A549 (cell line): Measurements from ENCODE around the gene STRN. TPM values are rescaled to one million over a fixed set of nuclear protein-coding genes. Genes with fewer than 3 reads are reported as not detected.

ENCODE experiments used
- ATAC-seq, 2 experiments: fragments of 200-7000 bp in 1 of 2; fragments of >200 bp in 1 of 2; cut with Nextera tagmentation in 1 of 2; cut with Tn5 transposase in 1 of 2; 3 replicates each; pipeline versions ENCODE4 v1.8.0 to v1.9.1; 2018 to 2020; ENCODE audit warnings: mild to moderate bottlenecking in 1 of 2, moderate library complexity in 1 of 2
- CTCF ChIA-PET: fragments of 300-600 bp; sonication (Branson Sonifier 250); formaldehyde crosslinking; extraction: SDS; loops from one replicate; lab custom pipeline; 2021; ENCODE audit warnings: antibody characterized with exemption, inconsistent platforms; lab: Yijun Ruan, JAX
- POLR2A ChIA-PET: fragments of 350-600 bp; formaldehyde crosslinking; extraction: SDS; loops from one replicate; lab custom pipeline; 2021; ENCODE audit warnings: antibody characterized with exemption, inconsistent platforms; lab: Yijun Ruan, JAX
- DNase-seq, 2 experiments: peaks; one replicate each; pipeline versions ENCODE4 v3.0.0 to v3.0.0-alpha.2; 2011 to 2016; ENCODE audit warnings: low read depth in 1 of 2, low spot score in 1 of 2
- FAIRE-seq: peaks from 2 replicates; lab custom pipeline; 2011; peaks lifted over from hg19 to GRCh38; lab: Jason Lieb, UNC
- H3K27ac ChIP-seq, 2 experiments: fragments of >200 bp; sonication (Bioruptor Twin); formaldehyde crosslinking; 3 replicates each; pipeline ENCODE4 v1.5.1; 2016 to 2017
- H3K4me1 ChIP-seq: fragments of >200 bp; sonication (Bioruptor Twin); formaldehyde crosslinking; 3 replicates; pipeline ENCODE4 v1.6.1; 2016
- H3K4me2 ChIP-seq: fragments of >200 bp; sonication (Bioruptor Twin); formaldehyde crosslinking; 3 replicates; pipeline ENCODE4 v1.6.1; 2016
- H3K4me3 ChIP-seq: fragments of >200 bp; sonication (Bioruptor Twin); formaldehyde crosslinking; 3 replicates; pipeline ENCODE4 v1.5.1; 2016
- H3K9me3 ChIP-seq: fragments of >200 bp; sonication (Bioruptor Twin); formaldehyde crosslinking; 3 replicates; pipeline ENCODE4 v1.6.1; 2016
- ATOH8 ChIP-seq: fragments of 250-450 bp; sonication (Bioruptor Pico); IDR thresholded peaks from 2 replicates; pipeline ENCODE4 v1.5.0; 2020; ENCODE audit warnings: low read depth, mild to moderate bottlenecking, moderate library complexity
- CBX8 ChIP-seq: fragments of 200-600 bp; sonication (generic); IDR thresholded peaks from 2 replicates; pipeline ENCODE4 v1.6.1; 2016
- CEBPB ChIP-seq, 2 experiments: fragments of >200 bp in 1 of 2; sonication (Bioruptor Twin) in 1 of 2; formaldehyde crosslinking in 1 of 2; IDR thresholded peaks; 2 replicates each; pipeline ENCODE4 v1.6.1; 2012 to 2016
- CHD2 ChIP-seq: fragments of 150-350 bp; IDR thresholded peaks from 2 replicates; pipeline ENCODE4 v1.6.1; 2014; ENCODE audit warnings: low read length; ENCODE audit not compliant: partially characterized antibody
- EHF ChIP-seq: fragments of 250-450 bp; sonication (Bioruptor Pico); IDR thresholded peaks from 2 replicates; pipeline ENCODE4 v1.5.0; 2020; ENCODE audit warnings: mild to moderate bottlenecking
- FOSL2 ChIP-seq, 2 experiments: fragments of 450-650 bp in 1 of 2; fragments of >200 bp in 1 of 2; sonication (Bioruptor Twin) in 1 of 2; formaldehyde crosslinking; IDR thresholded peaks; 2 replicates each; pipeline versions ENCODE4 v1.5.0 to v1.6.1; 2016 to 2020; ENCODE audit warnings: mild to moderate bottlenecking in 1 of 2, moderate library complexity in 1 of 2
- FOXS1 ChIP-seq: fragments of 250-450 bp; sonication (Bioruptor Pico); IDR thresholded peaks from 2 replicates; pipeline ENCODE4 v1.5.0; 2020; ENCODE audit warnings: mild to moderate bottlenecking, moderate library complexity
- GATA3 ChIP-seq: IDR thresholded peaks from 2 replicates; pipeline ENCODE4 v1.6.1; 2012; ENCODE audit warnings: borderline replicate concordance
- HES2 ChIP-seq: fragments of >200 bp; sonication (Bioruptor Twin); formaldehyde crosslinking; IDR thresholded peaks from 2 replicates; pipeline ENCODE4 v1.6.1; 2016
- HOXB5 ChIP-seq: fragments of 250-450 bp; sonication (Bioruptor Pico); IDR thresholded peaks from 2 replicates; pipeline ENCODE4 v1.5.0; 2020; ENCODE audit warnings: mild to moderate bottlenecking, moderate library complexity
- KDM5A ChIP-seq: fragments of 200-600 bp; sonication (generic); IDR thresholded peaks from 2 replicates; pipeline ENCODE4 v1.6.1; 2016; ENCODE audit warnings: antibody characterized with exemption, mild to moderate bottlenecking
- PBX3 ChIP-seq: IDR thresholded peaks from 2 replicates; pipeline ENCODE4 v1.6.1; 2012
- POLR2A ChIP-seq: IDR thresholded peaks from 2 replicates; pipeline ENCODE4 v1.6.1; 2012; ENCODE audit warnings: mild to moderate bottlenecking, low read length
- POLR2AphosphoS2 ChIP-seq: conservative IDR thresholded peaks from 2 replicates; pipeline ENCODE4 v1.6.1; 2012; ENCODE audit warnings: low read length, improper control_type of control experiment, inconsistent platforms
- RAD21 ChIP-seq, 2 experiments: fragments of >200 bp in 1 of 2; sonication (Bioruptor Twin) in 1 of 2; formaldehyde crosslinking in 1 of 2; IDR thresholded peaks in 1 of 2; conservative IDR thresholded peaks in 1 of 2; 2 replicates in 1 of 2; 3 replicates in 1 of 2; pipeline ENCODE4 v1.6.1; 2012 to 2018; ENCODE audit warnings: inconsistent platforms in 1 of 2
- SMC3 ChIP-seq: fragments of >200 bp; sonication (Bioruptor Twin); formaldehyde crosslinking; IDR thresholded peaks from 3 replicates; pipeline ENCODE4 v1.6.1; 2018; ENCODE audit warnings: inconsistent platforms
- SREBF2 ChIP-seq: fragments of 450-650 bp; IDR thresholded peaks from 2 replicates; pipeline ENCODE4 v1.6.1; 2014; ENCODE audit warnings: mild to moderate bottlenecking, moderate library complexity
- TP53 ChIP-seq: fragments of 250-450 bp; sonication (Bioruptor Pico); IDR thresholded peaks from 2 replicates; pipeline ENCODE4 v1.5.0; 2021; ENCODE audit warnings: mild to moderate bottlenecking, moderate library complexity
- ZC3H11A ChIP-seq: fragments of 450-650 bp; IDR thresholded peaks from 2 replicates; pipeline ENCODE4 v1.6.1; 2014; ENCODE audit warnings: antibody characterized with exemption, mild to moderate bottlenecking
- WGBS: methylation state at CpG from one replicate; pipeline ENCODE4 v1.1.6; 2017; ENCODE audit errors: missing lambda C conversion rate; 5-methylcytosine and 5-hydroxymethylcytosine counted together
- polyA plus RNA-seq, 4 experiments: library from polyadenylated mRNA; depleted of rRNA in 3 of 4; stranded (reverse); fragments of >200 nt; fragmentation: RNase III in 1 of 4; extraction: RNeasy Plus Mini Kit Qiagen cat#74134 plus additional on column Dnase treatment in 1 of 4; gene quantifications; 2 replicates in 3 of 4; 3 replicates in 1 of 4; pipeline ENCODE4 v1.2.3, GENCODE V29; 2011 to 2017
- TF ChIP-seq, protein P1 (sequence below): fragments of 150-350 bp; IDR thresholded peaks from 2 replicates; pipeline ENCODE4 v1.6.1; 2014; ENCODE audit warnings: low read depth, mild to moderate bottlenecking, low read length
- TF ChIP-seq, protein P2 (sequence below): fragments of 450-650 bp; IDR thresholded peaks from 2 replicates; pipeline ENCODE4 v1.6.1; 2014; ENCODE audit warnings: antibody characterized with exemption
- TF ChIP-seq, protein P3 (sequence below): IDR thresholded peaks from 2 replicates; pipeline ENCODE4 v1.6.1; 2012
- TF ChIP-seq, protein P4 (sequence below): fragments of 250-450 bp; sonication (Bioruptor Pico); IDR thresholded peaks from 2 replicates; pipeline ENCODE4 v1.5.0; 2021; ENCODE audit warnings: mild to moderate bottlenecking, moderate library complexity, borderline replicate concordance
- TF ChIP-seq, protein P5 (sequence below): fragments of >200 bp; sonication (Bioruptor Twin); formaldehyde crosslinking; IDR thresholded peaks from 3 replicates; pipeline ENCODE4 v1.6.1; 2016

The STRN gene
- polyA plus RNA-seq, 2 of the 4 experiments (the other 2 are of a cell fraction): 13.1 to 36.0 TPM

GRCh38 chr2:36976065-36976464 is 9.7 kb upstream of the STRN start:
- DNase-seq: no peak
- no peak for TF ChIP-seq FOSL2 (IDR thresholded peaks at IDR 0.05)
- no peak for TF ChIP-seq FOSL2 (CRISPR knock-in tag; IDR thresholded peaks at IDR 0.05)
- TF ChIP-seq, protein P1, sequence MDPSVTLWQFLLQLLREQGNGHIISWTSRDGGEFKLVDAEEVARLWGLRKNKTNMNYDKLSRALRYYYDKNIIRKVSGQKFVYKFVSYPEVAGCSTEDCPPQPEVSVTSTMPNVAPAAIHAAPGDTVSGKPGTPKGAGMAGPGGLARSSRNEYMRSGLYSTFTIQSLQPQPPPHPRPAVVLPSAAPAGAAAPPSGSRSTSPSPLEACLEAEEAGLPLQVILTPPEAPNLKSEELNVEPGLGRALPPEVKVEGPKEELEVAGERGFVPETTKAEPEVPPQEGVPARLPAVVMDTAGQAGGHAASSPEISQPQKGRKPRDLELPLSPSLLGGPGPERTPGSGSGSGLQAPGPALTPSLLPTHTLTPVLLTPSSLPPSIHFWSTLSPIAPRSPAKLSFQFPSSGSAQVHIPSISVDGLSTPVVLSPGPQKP: no peak
- no peak for TF ChIP-seq TP53 (CRISPR knock-in tag)
- no peak for TF ChIP-seq SMC3
- no peak for TF ChIP-seq CBX8
- Histone ChIP-seq H3K9me3 (no peaks in the 10 kb centered on the region), H3K4me2 (no peak overlapping the region), H3K4me1 (no peaks in the 10 kb centered on the region), H3K27ac (no peak overlapping the region), H3K4me3 (no peak overlapping the region)
- ATAC-seq: peak in 1 of 2 experiments; percentile 32; a peak in 2 of 6 replicates
- no peak for FAIRE-seq
- CTCF ChIA-PET: interaction anchor here (0.6 to 1.1 kb wide), 2 partner anchors 9 to 146 kb away, joined by 3 read pairs; no protein-coding TSS in a partner anchor
- WGBS: 63% methylated on average over 2 of the region's 2 CpGs
- POLR2A ChIA-PET: interaction anchor here (1.2 kb wide), 1 partner anchor 10 kb away, joined by 3 read pairs; the partner anchor contains the start of gene STRN

DNA sequence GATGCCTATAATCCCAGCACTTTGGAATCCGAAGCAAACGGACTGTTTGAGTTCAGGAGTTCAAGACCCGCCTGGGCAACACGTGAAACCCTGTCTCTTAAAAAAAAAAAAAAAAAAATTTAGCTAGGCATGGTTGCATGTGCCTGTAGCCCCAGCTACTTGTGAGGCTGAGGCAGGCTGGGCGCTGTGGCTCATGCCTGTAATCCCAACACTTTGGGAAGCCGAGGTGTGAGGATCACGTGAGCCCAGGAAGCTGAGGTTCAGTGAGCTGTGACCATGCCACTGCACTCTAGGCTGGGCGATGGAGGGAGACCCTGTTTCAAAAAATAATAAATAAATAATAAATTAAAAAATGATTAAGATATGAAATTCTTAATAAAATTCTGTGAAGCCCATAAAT is 9.0 kb upstream of the STRN start:
- 84% methylated on average over 8 of the region's 8 CpGs for WGBS
- CTCF ChIA-PET: no interaction called here
- ATAC-seq (no peak), DNase-seq (no peak), FAIRE-seq (no peak)
- Histone ChIP-seq H3K4me2 (no peak overlapping the region), H3K9me3 (no peaks in the 10 kb centered on the region)
- POLR2A ChIA-PET: interaction anchor here (1.2 kb wide), 1 partner anchor 9 kb away, joined by 3 read pairs; the partner anchor contains the start of gene STRN
- TF ChIP-seq CEBPB (IDR thresholded peaks at IDR 0.05) (no peak), GATA3 (no peak), POLR2A (no peak), PBX3 (no peak), FOXS1 (CRISPR knock-in tag) (no peak), HOXB5 (CRISPR knock-in tag) (no peak), EHF (CRISPR knock-in tag) (no peak), KDM5A (no peak), SREBF2 (no peak), ZC3H11A (no peak)
- TF ChIP-seq, protein P2, sequence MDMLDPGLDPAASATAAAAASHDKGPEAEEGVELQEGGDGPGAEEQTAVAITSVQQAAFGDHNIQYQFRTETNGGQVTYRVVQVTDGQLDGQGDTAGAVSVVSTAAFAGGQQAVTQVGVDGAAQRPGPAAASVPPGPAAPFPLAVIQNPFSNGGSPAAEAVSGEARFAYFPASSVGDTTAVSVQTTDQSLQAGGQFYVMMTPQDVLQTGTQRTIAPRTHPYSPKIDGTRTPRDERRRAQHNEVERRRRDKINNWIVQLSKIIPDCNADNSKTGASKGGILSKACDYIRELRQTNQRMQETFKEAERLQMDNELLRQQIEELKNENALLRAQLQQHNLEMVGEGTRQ: no peak
- TF ChIP-seq, all 56 proteins: peak for 0
- H3K4me1 ChIP-seq: no peaks in the 10 kb centered on the region
- no peak overlapping the region for H3K27ac ChIP-seq
- H3K4me3 ChIP-seq: no peak overlapping the region

- H3K9me3 ChIP-seq: no peaks in the 10 kb centered on the region
- TF ChIP-seq, protein P3, sequence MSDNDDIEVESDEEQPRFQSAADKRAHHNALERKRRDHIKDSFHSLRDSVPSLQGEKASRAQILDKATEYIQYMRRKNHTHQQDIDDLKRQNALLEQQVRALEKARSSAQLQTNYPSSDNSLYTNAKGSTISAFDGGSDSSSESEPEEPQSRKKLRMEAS: no peak
- no peak for TF ChIP-seq GATA3
- no peak for TF ChIP-seq CBX8
- TF ChIP-seq, protein P4, sequence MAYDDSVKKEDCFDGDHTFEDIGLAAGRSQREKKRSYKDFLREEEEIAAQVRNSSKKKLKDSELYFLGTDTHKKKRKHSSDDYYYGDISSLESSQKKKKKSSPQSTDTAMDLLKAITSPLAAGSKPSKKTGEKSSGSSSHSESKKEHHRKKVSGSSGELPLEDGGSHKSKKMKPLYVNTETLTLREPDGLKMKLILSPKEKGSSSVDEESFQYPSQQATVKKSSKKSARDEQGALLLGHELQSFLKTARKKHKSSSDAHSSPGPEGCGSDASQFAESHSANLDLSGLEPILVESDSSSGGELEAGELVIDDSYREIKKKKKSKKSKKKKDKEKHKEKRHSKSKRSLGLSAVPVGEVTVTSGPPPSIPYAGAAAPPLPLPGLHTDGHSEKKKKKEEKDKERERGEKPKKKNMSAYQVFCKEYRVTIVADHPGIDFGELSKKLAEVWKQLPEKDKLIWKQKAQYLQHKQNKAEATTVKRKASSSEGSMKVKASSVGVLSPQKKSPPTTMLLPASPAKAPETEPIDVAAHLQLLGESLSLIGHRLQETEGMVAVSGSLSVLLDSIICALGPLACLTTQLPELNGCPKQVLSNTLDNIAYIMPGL: no peak
- TF ChIP-seq RAD21 (conservative IDR thresholded peaks at IDR 0.05 in 1 of 2, IDR thresholded peaks at IDR 0.05 in 1 of 2): no peak
- TF ChIP-seq, protein P5, sequence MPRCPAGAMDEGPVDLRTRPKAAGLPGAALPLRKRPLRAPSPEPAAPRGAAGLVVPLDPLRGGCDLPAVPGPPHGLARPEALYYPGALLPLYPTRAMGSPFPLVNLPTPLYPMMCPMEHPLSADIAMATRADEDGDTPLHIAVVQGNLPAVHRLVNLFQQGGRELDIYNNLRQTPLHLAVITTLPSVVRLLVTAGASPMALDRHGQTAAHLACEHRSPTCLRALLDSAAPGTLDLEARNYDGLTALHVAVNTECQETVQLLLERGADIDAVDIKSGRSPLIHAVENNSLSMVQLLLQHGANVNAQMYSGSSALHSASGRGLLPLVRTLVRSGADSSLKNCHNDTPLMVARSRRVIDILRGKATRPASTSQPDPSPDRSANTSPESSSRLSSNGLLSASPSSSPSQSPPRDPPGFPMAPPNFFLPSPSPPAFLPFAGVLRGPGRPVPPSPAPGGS: no peak
- TF ChIP-seq ATOH8 (CRISPR knock-in tag): no peak
- no peak for TF ChIP-seq POLR2AphosphoS2
- no peak for TF ChIP-seq ZC3H11A
- no peak for TF ChIP-seq CHD2
- TF ChIP-seq HES2: no peak
- CTCF ChIA-PET: interaction anchor here (0.6 to 0.9 kb wide), 2 partner anchors 17 to 42 kb away, joined by 4 to 5 read pairs; no protein-coding TSS in a partner anchor
- WGBS: 87% methylated on average over 2 of the region's 2 CpGs
- H3K4me3 ChIP-seq: no peak overlapping the region
- POLR2A ChIA-PET: no interaction called here
- no peak for ATAC-seq
- no peaks in the 10 kb centered on the region for H3K4me1 ChIP-seq
- H3K27ac ChIP-seq: no peak overlapping the region
- no peak overlapping the region for H3K4me2 ChIP-seq
- FAIRE-seq: peak; percentile 13
- no peak for DNase-seq
Measured at GRCh38 chr2:36973320-36973719, 7.0 kb upstream of the STRN start.
